Measurements from ENCODE around the gene MTX1. TPM values are rescaled to one million over a fixed set of nuclear protein-coding genes. Genes with fewer than 3 reads are reported as not detected.

The MTX1 gene
- total RNA-seq, 1 donor from 2014 or later = 15.3 TPM

GRCh38 chr1:155174324-155175280 lies 33.9 kb upstream of the MTX1 start:
- DNase-seq = no peak

DNA sequence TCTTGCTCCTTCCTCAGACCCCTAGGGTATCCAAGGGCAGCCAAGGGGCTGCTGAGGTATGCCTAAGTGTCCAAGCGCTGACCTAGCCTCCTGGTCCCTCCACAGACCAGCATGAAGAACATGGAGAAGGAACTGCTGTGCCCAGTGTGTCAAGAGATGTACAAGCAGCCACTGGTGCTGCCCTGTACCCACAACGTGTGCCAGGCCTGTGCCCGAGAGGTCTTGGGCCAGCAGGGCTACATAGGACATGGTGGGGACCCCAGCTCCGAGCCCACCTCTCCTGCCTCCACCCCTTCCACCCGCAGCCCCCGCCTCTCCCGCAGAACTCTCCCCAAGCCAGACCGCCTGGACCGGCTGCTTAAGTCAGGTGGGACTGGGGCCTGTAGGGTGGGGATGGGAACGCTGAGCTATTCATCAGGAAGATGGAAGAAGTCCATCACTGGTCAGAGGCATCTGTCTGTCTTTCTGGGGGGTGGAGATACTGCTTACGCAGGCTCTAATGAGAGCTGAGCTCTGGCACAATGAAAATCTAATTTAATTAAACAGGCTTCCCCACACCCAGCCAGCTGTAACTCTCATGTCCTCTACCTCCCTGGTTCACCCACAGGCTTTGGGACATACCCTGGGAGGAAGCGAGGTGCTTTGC lies 33.1 kb upstream of the MTX1 start:
- DNase-seq = no peak

GRCh38 chr1:155175927-155176371 lies 32.5 kb upstream of the MTX1 start:
- DNase-seq = no peak

GRCh38 chr1:155176544-155177071 lies 31.9 kb upstream of the MTX1 start:
- peak; percentile 58 for DNase-seq

DNA sequence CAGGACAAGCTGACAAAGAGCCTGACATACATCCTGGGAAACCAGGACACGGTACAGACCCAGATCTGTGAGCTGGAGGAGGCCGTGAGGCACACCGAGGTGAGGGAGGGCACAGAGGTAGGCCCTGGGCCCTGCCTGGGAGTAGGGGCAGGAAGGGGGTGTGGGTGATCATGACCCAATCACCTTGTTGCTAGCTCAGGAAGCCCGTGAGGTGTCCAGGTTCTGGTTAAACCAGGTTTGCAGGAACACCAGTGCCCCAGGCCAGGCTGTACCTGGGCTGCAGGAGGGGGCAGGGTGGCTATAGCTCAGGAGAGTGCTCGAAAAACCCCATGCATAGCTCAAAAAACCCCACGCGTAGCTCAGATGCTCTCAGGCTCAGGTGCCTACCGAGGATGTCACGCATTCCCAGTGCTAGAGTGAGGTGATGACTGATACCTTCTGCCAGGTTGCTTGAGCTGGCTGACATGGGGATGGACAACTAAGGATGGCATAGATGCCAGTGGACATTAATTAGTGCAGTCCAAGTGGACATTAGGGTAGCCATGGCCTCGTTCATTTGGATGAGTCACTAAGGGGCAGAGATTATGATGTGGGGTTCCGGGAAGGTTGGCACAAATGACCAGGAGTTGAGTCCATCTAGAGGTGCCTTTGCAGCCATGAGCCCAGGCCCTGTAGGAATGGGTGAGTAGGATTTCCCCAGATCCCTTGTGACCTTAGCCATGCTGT lies 31.1 kb upstream of the MTX1 start:
- DNase-seq = no peak

- DNase-seq = no peak
Observed at GRCh38 chr1:155177918-155178281, 30.6 kb upstream of the MTX1 start.

DNA sequence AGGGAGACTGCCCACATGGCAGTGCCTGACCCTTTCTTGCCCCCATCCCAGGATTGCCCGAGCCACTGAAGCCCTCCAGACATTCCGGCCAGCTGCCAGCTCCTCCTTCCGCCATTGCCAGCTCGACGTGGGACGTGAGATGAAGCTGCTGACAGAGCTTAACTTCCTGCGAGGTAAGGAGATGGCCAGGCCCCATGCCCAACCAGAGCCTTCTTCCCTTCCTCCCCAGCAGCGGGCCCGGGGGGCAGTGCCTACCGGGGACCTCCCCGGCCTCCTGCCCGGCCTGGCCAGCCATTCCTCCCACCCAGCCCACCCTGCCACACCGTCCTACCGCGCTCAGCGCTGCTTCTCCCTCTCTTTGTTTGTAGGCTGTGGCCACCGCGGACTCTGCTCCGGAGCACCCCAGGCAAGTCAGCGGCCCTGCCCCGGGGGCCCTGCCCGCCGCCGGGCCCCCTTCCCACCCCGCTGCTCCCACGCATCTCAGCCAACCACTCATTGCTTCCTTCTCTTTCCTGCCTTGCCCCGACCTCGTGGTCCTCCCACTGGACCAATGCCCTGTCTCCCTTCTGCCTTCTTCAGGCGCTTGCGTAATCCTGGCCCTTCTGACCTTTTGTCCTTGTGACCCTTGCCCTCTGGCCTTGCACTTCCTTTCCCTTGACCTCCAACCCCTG lies 29.9 kb upstream of the MTX1 start:
- no peak for DNase-seq

- DNase-seq = no peak
Observed at GRCh38 chr1:155179112-155180031, 29.1 kb upstream of the MTX1 start.

DNA sequence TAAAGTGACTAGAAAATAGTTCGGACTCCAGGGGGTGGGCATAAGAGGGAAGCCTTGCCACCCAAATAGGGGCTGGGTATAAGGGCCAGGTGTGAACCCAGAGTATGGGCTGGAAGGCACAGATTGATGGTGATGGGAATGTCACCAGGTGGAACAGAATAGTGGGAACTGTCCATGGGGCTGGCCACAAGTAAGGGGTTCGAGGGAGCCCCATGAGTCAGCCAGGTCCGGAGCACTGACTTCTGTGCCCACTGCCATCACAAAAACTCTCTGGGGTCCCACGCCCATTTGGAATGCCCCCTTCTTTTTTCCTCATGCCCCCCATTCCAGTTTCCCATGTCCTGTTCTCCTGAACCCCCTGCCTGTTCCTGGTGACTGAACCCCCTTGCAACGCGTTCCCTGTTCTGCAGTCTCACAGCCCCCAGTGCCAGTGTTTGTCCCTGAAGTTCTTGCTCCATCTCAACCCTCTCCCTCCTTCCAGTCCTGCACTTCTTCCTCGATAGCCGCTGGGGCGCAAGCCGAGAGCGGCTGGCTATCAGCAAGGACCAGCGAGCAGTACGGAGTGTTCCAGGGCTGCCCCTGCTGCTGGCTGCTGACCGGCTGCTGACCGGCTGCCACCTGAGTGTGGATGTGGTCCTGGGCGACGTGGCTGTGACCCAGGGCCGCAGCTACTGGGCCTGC lies 27.0 kb upstream of the MTX1 start:
- DNase-seq = no peak

- DNase-seq = no peak
Observed at GRCh38 chr1:155182052-155182550, 26.4 kb upstream of the MTX1 start.

- no peak for DNase-seq
Observed at GRCh38 chr1:155183775-155184221, 24.7 kb upstream of the MTX1 start.

DNA sequence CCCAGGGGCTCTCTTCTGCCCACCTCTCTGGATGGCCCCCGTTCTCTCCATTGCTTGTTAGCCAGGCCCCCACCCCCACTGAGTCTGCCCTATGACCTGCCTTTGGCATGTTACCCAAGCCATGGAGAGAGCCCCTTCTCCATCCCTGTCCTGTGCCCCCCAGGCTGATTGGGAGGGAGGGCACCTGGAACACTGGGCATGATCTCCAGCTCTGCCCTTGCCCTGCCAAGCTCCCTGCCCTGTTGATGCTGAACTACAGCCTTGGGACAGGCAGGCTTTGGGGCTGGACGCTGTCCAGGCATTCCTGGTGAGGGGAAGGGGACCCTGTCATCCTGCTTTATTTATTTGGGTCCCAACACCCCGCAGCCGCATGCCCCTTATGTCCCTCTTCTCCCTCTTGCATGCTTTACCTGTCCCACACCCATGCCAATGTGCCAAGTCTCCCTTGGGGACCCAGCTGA lies 24.1 kb upstream of the MTX1 start:
- DNase-seq = no peak

GRCh38 chr1:155184835-155185782 lies 23.4 kb upstream of the MTX1 start:
- no peak for DNase-seq

DNA sequence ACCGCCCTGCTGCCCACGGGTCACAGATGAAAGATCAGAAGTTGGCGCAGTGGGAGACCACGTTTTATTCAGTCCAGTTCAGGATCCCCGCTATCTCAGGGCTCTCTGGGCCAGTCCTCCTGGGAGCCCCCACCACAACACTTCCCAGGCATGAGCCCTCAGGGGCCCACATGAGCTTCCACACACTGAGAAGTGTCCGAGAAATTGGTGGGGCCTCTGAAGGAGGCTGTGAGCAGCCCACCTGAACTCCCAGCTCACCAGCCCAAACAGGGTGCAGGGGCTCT lies 22.8 kb upstream of the MTX1 start:
- DNase-seq = no peak

- DNase-seq = no peak
Observed at GRCh38 chr1:155186067-155186793, 22.3 kb upstream of the MTX1 start.

DNA sequence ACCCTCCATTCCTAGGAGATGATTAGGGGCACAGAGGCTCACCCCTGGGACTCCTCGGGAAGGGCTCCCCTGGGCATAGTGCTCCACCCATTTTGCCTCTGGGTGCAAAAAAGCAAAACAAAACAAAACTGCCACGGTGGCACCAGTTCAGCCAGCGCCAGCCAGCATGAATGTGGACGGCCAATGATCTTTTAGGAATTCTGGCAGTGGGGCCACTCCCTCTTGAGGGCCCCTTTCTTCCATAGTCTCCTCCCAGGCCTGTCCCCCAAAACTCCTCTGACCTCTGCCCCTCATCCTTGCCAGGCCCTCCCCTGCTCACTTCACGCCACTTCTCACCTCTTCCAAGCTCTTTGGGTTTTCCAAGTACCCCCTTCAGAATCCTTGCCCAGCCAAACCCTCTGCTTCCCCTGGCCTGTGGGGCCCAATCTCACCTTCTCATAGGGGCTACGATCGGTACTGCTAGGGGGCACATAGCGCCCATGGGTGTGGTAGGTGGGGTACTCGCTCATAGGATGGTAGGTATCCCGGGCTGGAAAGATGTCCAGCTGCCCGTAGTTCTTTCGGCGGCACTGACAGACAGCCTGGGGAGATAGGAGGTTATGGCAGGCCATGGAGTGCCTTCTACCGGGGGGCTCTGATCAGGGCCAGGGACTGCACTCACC lies 21.6 kb upstream of the MTX1 start:
- DNase-seq = no peak

- DNase-seq = no peak
Observed at GRCh38 chr1:155187456-155187891, 21.0 kb upstream of the MTX1 start.

DNA sequence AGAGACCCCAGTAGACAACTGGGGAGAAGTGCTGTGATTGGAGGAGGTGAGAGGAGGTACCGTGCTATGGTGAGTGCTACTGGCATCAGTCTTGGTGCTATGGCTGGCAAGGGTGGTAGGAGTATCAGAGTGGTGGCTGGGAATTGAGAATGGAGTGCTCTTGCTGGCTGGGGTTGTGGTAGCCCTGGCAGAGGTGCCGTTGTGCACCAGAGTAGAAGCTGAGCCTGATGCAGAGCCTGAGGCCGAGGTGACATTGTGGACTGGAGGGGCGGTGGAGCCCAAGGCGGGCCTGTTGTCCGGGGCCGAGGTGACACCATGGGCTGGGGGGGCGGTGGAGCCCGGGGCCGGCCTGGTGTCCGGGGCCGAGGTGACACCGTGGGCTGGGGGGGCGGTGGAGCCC lies 20.2 kb upstream of the MTX1 start:
- DNase-seq = no peak
